Brain microvascular endothelial cell (primary cell): ENCODE data around the gene SCLY.

Experiments used
- DNase-seq: peaks from one replicate; pipeline ENCODE4 v3.0.0-alpha.2; 2020
- H3K27ac ChIP-seq: fragments of 250-450 bp; sonication (Bioruptor Pico); 2 replicates; pipeline ENCODE4 v1.5.1; 2020; ENCODE audit warnings: mild to moderate bottlenecking, moderate library complexity
- H3K27me3 ChIP-seq: fragments of 250-450 bp; sonication (Bioruptor Pico); replicated peaks from 2 replicates; pipeline ENCODE4 v1.5.1; 2020; ENCODE audit warnings: mild to moderate bottlenecking
- H3K36me3 ChIP-seq: fragments of 250-450 bp; sonication (Bioruptor Pico); replicated peaks from 2 replicates; pipeline ENCODE4 v1.5.1; 2020; ENCODE audit warnings: mild to moderate bottlenecking
- H3K4me3 ChIP-seq: 2 replicates; pipeline ENCODE4 v1.5.1; 2011; ENCODE audit warnings: low read depth, mild to moderate bottlenecking, control low read depth, low read length, moderate library complexity
- CTCF ChIP-seq: IDR thresholded peaks from 2 replicates; pipeline ENCODE4 v1.5.1; 2011; ENCODE audit warnings: low read depth, mild to moderate bottlenecking, moderate library complexity, low read length, control low read depth, inconsistent platforms; ENCODE audit errors: missing control alignments
- in situ Hi-C: cut with HindIII; loops from 2 replicates; pipeline ENCODE4 v1.10.0; 2017; ENCODE audit warnings: low sequenced_read_pairs, low pct_ligation_motif_present

Gene SCLY

GRCh38 chr2:238128061-238128440, 67.2 kb downstream of the SCLY start:
- TF ChIP-seq CTCF = no peak
- H3K36me3 ChIP-seq = no peaks in the 10 kb centered on the region
- in situ Hi-C loops = no loop called here
- H3K27ac ChIP-seq = no peak overlapping the region
- H3K27me3 ChIP-seq = no peaks in the 10 kb centered on the region
- H3K4me3 ChIP-seq = no peak overlapping the region
- DNase-seq = no peak

- H3K27ac ChIP-seq = no peak overlapping the region
- H3K27me3 ChIP-seq = no peaks in the 10 kb centered on the region
- no peaks in the 10 kb centered on the region for H3K36me3 ChIP-seq
- DNase-seq = no peak
- TF ChIP-seq CTCF = no peak
- in situ Hi-C loops = no loop called here
- no peak overlapping the region for H3K4me3 ChIP-seq
These were observed 67.8 kb downstream of the SCLY start for GRCh38 chr2:238128534-238129001.

- in situ Hi-C loops = no loop called here
- no peak for DNase-seq
- no peaks in the 10 kb centered on the region for H3K27me3 ChIP-seq
- no peak overlapping the region for H3K4me3 ChIP-seq
- TF ChIP-seq CTCF = no peak
- no peaks in the 10 kb centered on the region for H3K36me3 ChIP-seq
- no peak overlapping the region for H3K27ac ChIP-seq
These were observed 68.6 kb downstream of the SCLY start for GRCh38 chr2:238129166-238130010.

GRCh38 chr2:238130111-238130695, 69.4 kb downstream of the SCLY start:
- no peak for DNase-seq
- no peak for TF ChIP-seq CTCF

GRCh38 chr2:238130696-238131628, 70.2 kb downstream of the SCLY start:
- no peak for DNase-seq
- Histone ChIP-seq H3K36me3 (no peaks in the 10 kb centered on the region), H3K27me3 (no peaks in the 10 kb centered on the region), H3K27ac (no peak overlapping the region), H3K4me3 (no peak overlapping the region)
- TF ChIP-seq CTCF = no peak
- in situ Hi-C loops = no loop called here

More at GRCh38 chr2:238130111-238130695, 69.4 kb downstream of the SCLY start:
- H3K4me3 ChIP-seq = no peak overlapping the region
- no peaks in the 10 kb centered on the region for H3K27me3 ChIP-seq
- H3K27ac ChIP-seq = no peak overlapping the region
- in situ Hi-C loops = no loop called here
- no peaks in the 10 kb centered on the region for H3K36me3 ChIP-seq
